ENCODE results near the gene SWAP70.

Gene SWAP70

DNA sequence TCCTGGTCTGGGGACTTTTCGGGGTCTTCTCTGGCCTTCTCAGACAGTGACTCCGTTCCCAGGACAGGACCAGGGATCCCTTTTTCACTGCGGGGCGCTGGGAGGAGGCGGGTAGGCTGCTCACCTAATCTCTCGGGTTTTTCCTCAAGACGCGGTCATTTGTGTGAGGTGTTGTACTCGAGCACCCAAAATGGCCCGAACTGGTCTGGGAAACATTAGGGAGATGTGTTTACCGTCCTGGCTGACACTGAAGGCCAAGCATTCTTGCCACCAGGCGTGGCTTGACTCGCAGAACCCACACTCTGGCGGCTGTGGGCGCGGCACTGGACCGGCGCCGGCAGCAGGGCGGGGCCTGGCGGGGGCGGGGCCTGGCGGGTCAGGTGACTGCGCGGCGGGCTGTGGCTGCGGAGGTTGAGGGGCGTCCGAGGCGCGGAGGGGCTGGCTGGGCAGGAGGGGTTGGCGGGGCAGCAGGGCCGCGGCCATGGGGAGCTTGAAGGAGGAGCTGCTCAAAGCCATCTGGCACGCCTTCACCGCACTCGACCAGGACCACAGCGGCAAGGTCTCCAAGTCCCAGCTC lies at the start of gene SWAP70:
Gene SWAP70 (plus strand): TSS at position 379 of the 577 bp plus-strand sequence. CDS start 103 bp downstream, at position 482.
- H3K27ac ChIP-seq: peak within 1 kb of the TSS; percentile 88
- ChIA-PET POLR2A (ENCODE audit: low non-redundant PET) (no interaction called here), CTCF (interaction anchor here (0.9 to 1.5 kb wide), 2 partner anchors 51 to 645 kb away, joined by 4 to 6 read pairs; no protein-coding TSS in a partner anchor)
- TF ChIP-seq, protein P1, sequence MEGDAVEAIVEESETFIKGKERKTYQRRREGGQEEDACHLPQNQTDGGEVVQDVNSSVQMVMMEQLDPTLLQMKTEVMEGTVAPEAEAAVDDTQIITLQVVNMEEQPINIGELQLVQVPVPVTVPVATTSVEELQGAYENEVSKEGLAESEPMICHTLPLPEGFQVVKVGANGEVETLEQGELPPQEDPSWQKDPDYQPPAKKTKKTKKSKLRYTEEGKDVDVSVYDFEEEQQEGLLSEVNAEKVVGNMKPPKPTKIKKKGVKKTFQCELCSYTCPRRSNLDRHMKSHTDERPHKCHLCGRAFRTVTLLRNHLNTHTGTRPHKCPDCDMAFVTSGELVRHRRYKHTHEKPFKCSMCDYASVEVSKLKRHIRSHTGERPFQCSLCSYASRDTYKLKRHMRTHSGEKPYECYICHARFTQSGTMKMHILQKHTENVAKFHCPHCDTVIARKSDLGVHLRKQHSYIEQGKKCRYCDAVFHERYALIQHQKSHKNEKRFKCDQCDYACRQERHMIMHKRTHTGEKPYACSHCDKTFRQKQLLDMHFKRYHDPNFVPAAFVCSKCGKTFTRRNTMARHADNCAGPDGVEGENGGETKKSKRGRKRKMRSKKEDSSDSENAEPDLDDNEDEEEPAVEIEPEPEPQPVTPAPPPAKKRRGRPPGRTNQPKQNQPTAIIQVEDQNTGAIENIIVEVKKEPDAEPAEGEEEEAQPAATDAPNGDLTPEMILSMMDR (conservative IDR thresholded peaks at IDR 0.05; ENCODE audit: low read depth): no peak
- peak; percentile 87 for DNase-seq (ENCODE audit: low spot score)

DNA sequence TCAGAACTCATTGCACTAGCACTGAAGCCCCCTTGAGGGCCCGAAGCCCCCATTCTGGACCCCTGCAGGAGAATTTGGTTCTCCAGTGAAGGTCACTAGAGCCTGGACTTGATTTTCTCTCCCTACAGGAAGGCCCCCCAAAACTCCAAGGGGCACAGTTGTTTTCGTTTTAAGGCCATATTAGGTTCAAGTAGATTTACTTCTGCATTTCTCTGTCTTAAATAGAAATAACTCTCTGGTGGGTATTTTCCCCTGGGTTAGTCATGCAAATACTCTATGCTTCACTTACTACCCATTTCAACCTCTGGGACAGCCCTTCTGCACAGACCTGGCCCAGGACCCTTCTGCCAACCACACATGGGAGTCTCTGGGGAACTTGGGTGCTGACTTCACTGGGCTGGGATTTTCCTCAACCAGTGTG lies 48.8 kb upstream of the SWAP70 start:
- ChIA-PET CTCF (no interaction called here), POLR2A (ENCODE audit: low non-redundant PET) (no interaction called here)
- DNase-seq (ENCODE audit: low spot score): no peak
- TF ChIP-seq, protein P1 (conservative IDR thresholded peaks at IDR 0.05; ENCODE audit: low read depth): no peak
- no peak overlapping the region for H3K27ac ChIP-seq

DNA sequence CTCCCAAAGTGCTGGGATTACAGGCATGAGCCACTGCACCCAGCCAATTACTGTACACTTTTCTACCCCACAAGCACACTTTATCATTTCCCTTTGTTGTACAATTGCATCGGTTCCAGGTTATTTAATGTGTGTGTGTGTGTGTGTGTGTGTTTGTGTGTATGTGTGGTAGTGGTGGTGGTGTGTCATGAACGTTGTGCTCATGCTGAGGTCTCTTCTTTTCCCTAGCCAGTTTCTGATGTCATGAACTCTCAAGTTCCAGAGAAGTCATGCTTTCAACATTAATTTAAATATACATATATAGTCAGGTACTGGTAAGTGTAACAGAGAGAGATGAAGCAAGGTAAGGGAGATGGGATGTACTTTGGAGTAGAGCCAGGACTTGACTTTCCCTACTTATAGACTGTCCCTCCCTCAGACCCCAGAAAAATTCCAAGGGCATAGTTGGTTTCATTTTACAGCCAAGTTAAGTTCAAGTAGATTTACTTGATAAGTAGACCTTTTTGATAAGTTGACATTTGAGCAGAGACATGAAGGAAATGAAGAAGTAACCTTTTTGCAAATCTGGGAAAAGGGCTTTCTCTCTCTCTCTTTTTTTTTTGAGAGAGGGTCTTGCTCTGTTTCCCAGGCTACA lies 47.7 kb upstream of the SWAP70 start:
- no peak overlapping the region for H3K27ac ChIP-seq
- DNase-seq (ENCODE audit: low spot score): no peak
- POLR2A ChIA-PET (ENCODE audit: low non-redundant PET): no interaction called here
- CTCF ChIA-PET: no interaction called here
- TF ChIP-seq, protein P1 (conservative IDR thresholded peaks at IDR 0.05; ENCODE audit: low read depth): no peak

DNA sequence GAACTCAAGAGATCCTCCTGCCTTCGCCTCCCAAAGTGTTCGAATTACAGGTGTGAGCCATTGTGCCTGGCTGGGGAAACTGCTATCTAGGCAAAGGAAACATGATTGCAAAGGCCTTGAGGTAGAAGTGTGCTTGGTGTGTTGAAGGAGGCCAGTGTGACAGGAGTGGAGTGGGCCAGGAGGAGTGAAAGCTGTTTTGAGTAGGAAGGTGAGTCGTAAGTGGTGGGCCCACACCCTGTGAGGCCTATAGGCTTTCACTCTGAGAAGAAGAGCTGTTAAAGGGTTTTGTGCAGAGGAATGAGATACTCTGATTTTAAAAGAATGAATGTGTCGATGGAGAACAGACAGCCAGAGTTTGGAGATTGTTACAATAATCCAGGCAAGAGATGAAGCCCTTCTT lies 47.0 kb upstream of the SWAP70 start:
- TF ChIP-seq, protein P1 (conservative IDR thresholded peaks at IDR 0.05; ENCODE audit: low read depth): no peak
- POLR2A ChIA-PET (ENCODE audit: low non-redundant PET): no interaction called here
- CTCF ChIA-PET: no interaction called here
- H3K27ac ChIP-seq: no peak overlapping the region
- DNase-seq (ENCODE audit: low spot score): no peak

DNA sequence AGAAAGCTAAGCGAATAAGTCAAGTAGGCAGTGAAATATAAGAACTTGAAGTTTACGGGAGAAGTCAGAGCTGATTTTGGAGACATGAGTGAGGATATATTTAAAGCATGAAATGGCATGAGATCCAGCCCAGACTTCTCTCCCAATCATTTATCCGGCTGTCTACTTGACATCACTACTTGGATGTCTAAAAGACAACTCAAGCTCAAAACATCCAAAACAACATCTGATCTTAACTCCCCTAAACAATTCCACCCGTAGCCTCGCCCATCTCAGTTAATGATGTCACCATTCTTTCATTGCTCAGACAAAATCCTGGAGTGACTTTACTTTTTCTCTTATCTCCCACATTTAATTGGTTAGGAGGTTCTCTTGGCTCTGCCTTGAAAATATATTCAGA lies 45.9 kb upstream of the SWAP70 start:
- POLR2A ChIA-PET (ENCODE audit: low non-redundant PET): no interaction called here
- TF ChIP-seq, protein P1 (conservative IDR thresholded peaks at IDR 0.05; ENCODE audit: low read depth): no peak
- no peak overlapping the region for H3K27ac ChIP-seq
- CTCF ChIA-PET: no interaction called here
- DNase-seq (ENCODE audit: low spot score): no peak

DNA sequence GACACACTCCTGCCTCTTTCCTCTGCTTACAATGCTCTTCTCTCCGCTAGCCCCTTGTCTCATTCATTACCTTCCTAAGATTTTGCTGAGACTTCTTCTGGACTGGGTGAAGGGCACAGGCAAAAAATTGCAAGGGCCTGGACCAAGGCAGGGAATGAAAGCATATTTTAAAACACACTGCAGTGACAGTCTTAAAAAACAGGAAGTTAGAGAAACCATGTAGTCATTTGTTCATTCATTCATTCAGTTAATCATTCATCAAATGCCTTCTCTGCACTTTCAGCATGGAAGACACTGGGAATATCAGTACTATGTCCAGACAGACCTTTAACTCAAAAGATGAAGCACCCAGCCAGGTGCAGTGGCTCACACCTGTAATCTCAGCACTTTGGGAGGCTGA lies 44.9 kb upstream of the SWAP70 start:
- TF ChIP-seq, protein P1 (conservative IDR thresholded peaks at IDR 0.05; ENCODE audit: low read depth): no peak
- ChIA-PET CTCF (interaction anchor here (0.6 kb wide), 1 partner anchor 36 kb away, joined by 3 read pairs; no protein-coding TSS in a partner anchor), POLR2A (ENCODE audit: low non-redundant PET) (no interaction called here)
- no peak overlapping the region for H3K27ac ChIP-seq
- DNase-seq (ENCODE audit: low spot score): no peak
